HG03432 (cell line): Measurements from ENCODE around the gene EXD1.
"Not testable (repeated sequence)": the region's sequence is repeated elsewhere in the genome, so short reads cannot be mapped to it uniquely, and the experiment has no call there.

Source experiments
- ATAC-seq: cut with Tn5 transposase; IDR thresholded peaks from one replicate; pipeline ENCODE4 v1.9.1; 2021; ENCODE audit warnings: mild to moderate bottlenecking, moderate library complexity; ENCODE audit not compliant: unreplicated experiment

Gene EXD1

DNA sequence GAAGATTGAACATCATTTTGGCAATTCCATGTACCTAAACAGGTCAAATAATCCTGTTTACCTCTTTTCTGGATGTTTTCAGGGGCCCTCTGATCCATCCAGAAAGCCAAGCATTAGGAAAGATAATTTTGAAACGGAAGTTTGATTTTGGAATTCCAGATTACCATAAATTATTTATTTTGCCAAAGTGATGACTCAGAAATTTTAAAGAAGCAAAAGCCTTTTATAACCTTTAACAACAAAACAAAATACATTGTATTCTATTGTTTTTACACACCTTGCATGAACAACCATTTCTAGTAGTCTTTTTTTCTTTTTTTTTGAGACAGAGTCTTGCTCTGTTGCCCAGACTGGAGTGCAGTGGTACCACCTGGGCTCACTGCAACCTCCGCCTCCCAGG, 82.5 kb downstream of the EXD1 start:
- no peak for ATAC-seq

DNA sequence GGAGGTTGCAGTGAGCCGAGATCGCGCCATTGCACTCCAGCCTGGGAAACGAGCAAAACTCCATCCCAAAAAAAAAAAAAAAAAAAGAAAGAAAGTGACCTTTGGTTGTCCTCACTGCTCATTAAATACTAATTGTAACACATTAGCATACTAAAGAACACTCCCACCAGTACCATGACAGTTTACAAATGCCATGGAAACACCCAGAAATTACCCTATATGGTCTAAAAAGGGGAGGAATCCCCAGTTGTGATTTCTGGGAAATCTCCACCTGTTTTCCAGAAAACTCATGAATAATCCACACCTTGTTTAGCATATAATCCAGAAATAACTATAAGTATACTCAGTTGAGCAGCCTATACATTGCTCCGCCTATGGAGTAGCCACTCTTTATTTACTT, 90.9 kb downstream of the EXD1 start:
- ATAC-seq = no peak

DNA sequence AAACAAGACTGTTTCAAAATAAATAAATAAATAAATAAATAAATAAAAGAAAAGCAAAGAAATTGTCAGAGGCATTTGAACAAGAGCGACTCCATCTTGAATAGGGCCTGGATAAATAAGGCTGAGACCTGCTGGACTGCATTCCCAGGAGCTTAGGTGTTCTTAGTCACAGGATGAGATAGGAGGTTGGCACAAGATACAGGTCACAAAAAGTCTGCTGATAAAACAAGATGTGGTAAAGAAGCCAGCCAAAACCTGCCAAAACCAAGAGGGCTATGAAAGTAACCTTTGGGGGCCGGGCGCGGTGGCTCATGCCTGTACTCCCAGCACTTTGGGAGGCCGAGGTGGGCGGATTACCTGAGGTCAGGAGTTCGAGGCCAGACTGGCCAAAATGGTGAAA, 91.4 kb downstream of the EXD1 start:
- not testable (repeated sequence) for ATAC-seq

DNA sequence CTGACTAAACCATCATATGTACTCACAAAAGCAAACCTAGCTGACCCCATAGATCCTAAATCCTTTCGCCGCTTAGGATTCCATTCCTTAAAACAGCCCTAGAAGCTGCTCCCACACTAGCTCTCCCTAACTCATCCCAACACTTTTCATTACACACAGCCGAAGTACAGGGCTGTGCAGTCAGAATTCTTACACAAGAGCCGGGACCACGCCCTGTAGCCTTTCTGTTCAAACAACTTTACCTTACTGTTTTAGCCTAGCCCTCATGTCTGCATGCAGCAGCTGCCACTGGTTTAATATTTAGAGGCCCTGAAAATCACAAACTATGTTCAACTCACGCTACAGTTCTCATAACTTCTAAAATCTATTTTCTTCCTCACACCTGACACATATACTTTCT, 95.0 kb downstream of the EXD1 start:
- not testable (repeated sequence) for ATAC-seq

DNA sequence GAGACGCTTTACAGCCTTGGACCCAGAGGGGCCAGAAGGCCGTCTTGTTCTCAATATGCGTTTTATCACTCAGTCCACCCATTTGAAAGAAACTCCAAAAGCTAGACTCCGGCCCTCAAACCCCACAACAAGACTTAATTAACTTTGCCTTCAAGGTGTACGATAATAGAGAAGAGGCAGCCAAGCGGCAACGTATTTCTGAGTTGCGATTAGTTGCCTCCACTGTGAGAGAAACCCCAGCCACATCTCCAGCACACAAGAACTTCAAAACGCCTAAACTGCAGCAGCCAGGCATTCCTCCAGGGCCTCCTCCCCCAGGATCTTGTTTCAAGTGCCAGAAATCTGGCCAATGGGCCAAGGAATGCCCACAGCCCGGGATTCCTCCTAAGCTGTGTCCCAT, 97.1 kb downstream of the EXD1 start:
- ATAC-seq = no peak
